Astrocyte (in vitro differentiated cells and primary cell): Measurements from ENCODE around the gene ELK1. TPM values are rescaled to one million over a fixed set of nuclear protein-coding genes. Genes with fewer than 3 reads are reported as not detected.

ENCODE experiments used
- DNase-seq: peaks from one replicate; pipeline ENCODE4 v3.0.0-alpha.2; 2010; ENCODE audit warnings: low read depth
- FAIRE-seq: peaks from 2 replicates; lab custom pipeline; 2011; peaks lifted over from hg19 to GRCh38; lab: Jason Lieb, UNC
- H2AFZ ChIP-seq: 2 replicates; pipeline ENCODE4 v1.6.0; 2012; ENCODE audit warnings: low read depth, low read length, inconsistent platforms
- H3K27ac ChIP-seq: 2 replicates; pipeline ENCODE4 v1.5.1; 2011; ENCODE audit warnings: low read depth, low read length, inconsistent platforms
- H3K27me3 ChIP-seq: 2 replicates; pipeline ENCODE4 v1.6.0; 2011; ENCODE audit warnings: low read length, inconsistent platforms; ENCODE audit not compliant: insufficient read depth
- H3K36me3 ChIP-seq: 2 replicates; pipeline ENCODE4 v1.5.1; 2011; ENCODE audit warnings: low read length, inconsistent platforms; ENCODE audit not compliant: insufficient read depth
- H3K4me1 ChIP-seq: 2 replicates; pipeline ENCODE4 v1.5.1; 2011; ENCODE audit warnings: low read length, inconsistent platforms; ENCODE audit not compliant: insufficient read depth
- H3K4me2 ChIP-seq: 2 replicates; pipeline ENCODE4 v1.6.0; 2012; ENCODE audit warnings: low read length, inconsistent platforms
- H3K4me3 ChIP-seq: 2 replicates; pipeline ENCODE4 v1.5.1; 2011; ENCODE audit warnings: low read depth, mild to moderate bottlenecking, low read length, inconsistent platforms; ENCODE audit not compliant: insufficient read depth
- H3K79me2 ChIP-seq: 2 replicates; pipeline ENCODE4 v1.6.0; 2012; ENCODE audit warnings: mild to moderate bottlenecking, low read length, inconsistent platforms; ENCODE audit not compliant: insufficient read depth
- H3K9ac ChIP-seq: 2 replicates; pipeline ENCODE4 v1.6.0; 2012; ENCODE audit warnings: mild to moderate bottlenecking, low read length, inconsistent platforms
- H3K9me3 ChIP-seq: 2 replicates; pipeline ENCODE4 v1.5.1; 2012; ENCODE audit warnings: low read depth, mild to moderate bottlenecking, low read length, inconsistent platforms; ENCODE audit not compliant: insufficient read depth
- H4K20me1 ChIP-seq: 2 replicates; pipeline ENCODE4 v1.6.0; 2012; ENCODE audit warnings: low read length, inconsistent platforms; ENCODE audit not compliant: insufficient read depth
- H3K27ac Mint-ChIP-seq: one replicate; pipeline ENCODE4 v1.8.0; 2021; ENCODE audit warnings: mild to moderate bottlenecking, mixed read lengths; ENCODE audit not compliant: unreplicated experiment
- H3K27me3 Mint-ChIP-seq: one replicate; pipeline ENCODE4 v1.8.0; 2021; ENCODE audit warnings: low read depth, mixed read lengths; ENCODE audit not compliant: unreplicated experiment
- H3K36me3 Mint-ChIP-seq: one replicate; pipeline ENCODE4 v1.8.0; 2021; ENCODE audit warnings: low read depth, mixed read lengths; ENCODE audit not compliant: unreplicated experiment
- H3K4me1 Mint-ChIP-seq: one replicate; pipeline ENCODE4 v1.8.0; 2021; ENCODE audit warnings: low read depth, mixed read lengths; ENCODE audit not compliant: unreplicated experiment
- H3K4me3 Mint-ChIP-seq: one replicate; pipeline ENCODE4 v1.8.0; 2021; ENCODE audit warnings: mild to moderate bottlenecking, moderate library complexity, mixed read lengths; ENCODE audit not compliant: unreplicated experiment
- H3K9me3 Mint-ChIP-seq: one replicate; pipeline ENCODE4 v1.8.0; 2021; ENCODE audit warnings: mild to moderate bottlenecking, mixed read lengths; ENCODE audit not compliant: unreplicated experiment
- CTCF ChIP-seq: IDR thresholded peaks from 2 replicates; pipeline ENCODE4 v1.5.1; 2011; ENCODE audit warnings: low read depth, mild to moderate bottlenecking, inconsistent platforms, low read length, moderate library complexity; ENCODE audit not compliant: insufficient read depth
- EZH2 ChIP-seq: IDR thresholded peaks from 2 replicates; pipeline ENCODE4 v1.6.1; 2012; ENCODE audit warnings: mild to moderate bottlenecking, low read length, inconsistent platforms; ENCODE audit not compliant: insufficient read depth
- total RNA-seq: library from RNA; stranded (reverse); gene quantifications from 2 replicates; pipeline ENCODE4 v1.2.1, GENCODE V29; 2021

Gene ELK1
- total RNA-seq, 1 donor from 2014 or later: 34.1 TPM

GRCh38 chrX:47664737-47665136 lies 14.4 kb upstream of the ELK1 start:
- H3K36me3 ChIP-seq: no peaks in the 10 kb centered on the region
- H2AFZ ChIP-seq: no peak overlapping the region
- Mint-ChIP-seq H3K9me3 (peaks cover 3% of the 10 kb centered on the region), H3K27ac (peak overlapping the region; percentile 56), H3K27me3 (no peaks in the 10 kb centered on the region), H3K4me1 (peaks cover 14% of the 10 kb centered on the region), H3K36me3 (no peaks in the 10 kb centered on the region), H3K4me3 (no peak overlapping the region)
- H3K27me3 ChIP-seq: no peaks in the 10 kb centered on the region
- H3K79me2 ChIP-seq: no peaks in the 10 kb centered on the region
- no peak overlapping the region for H3K27ac ChIP-seq
- no peaks in the 10 kb centered on the region for H4K20me1 ChIP-seq
- H3K4me2 ChIP-seq: no peak overlapping the region
- no peaks in the 10 kb centered on the region for H3K4me1 ChIP-seq
- DNase-seq: peak; percentile 23
- no peak overlapping the region for H3K9ac ChIP-seq
- no peak for FAIRE-seq
- H3K9me3 ChIP-seq: no peaks in the 10 kb centered on the region
- TF ChIP-seq EZH2 (no peak), CTCF (no peak)
- H3K4me3 ChIP-seq: no peak overlapping the region

GRCh38 chrX:47662144-47662657 lies 11.8 kb upstream of the ELK1 start:
- Histone ChIP-seq H3K27ac (peak overlapping the region; percentile 75), H2AFZ (no peak overlapping the region), H3K9me3 (no peaks in the 10 kb centered on the region), H3K36me3 (no peaks in the 10 kb centered on the region), H3K4me1 (no peaks in the 10 kb centered on the region), H3K79me2 (peaks cover 9% of the 10 kb centered on the region), H3K4me3 (no peak overlapping the region), H3K9ac (peak overlapping the region; percentile 44), H3K27me3 (no peaks in the 10 kb centered on the region), H3K4me2 (peak overlapping the region; percentile 62), H4K20me1 (no peaks in the 10 kb centered on the region)
- FAIRE-seq (peak; percentile 86), DNase-seq (peak; percentile 85)
- H3K4me3 Mint-ChIP-seq: no peak overlapping the region
- no peaks in the 10 kb centered on the region for H3K27me3 Mint-ChIP-seq
- H3K4me1 Mint-ChIP-seq: peaks cover 14% of the 10 kb centered on the region
- H3K36me3 Mint-ChIP-seq: no peaks in the 10 kb centered on the region
- no peak for TF ChIP-seq EZH2
- no peak for TF ChIP-seq CTCF
- H3K9me3 Mint-ChIP-seq: peaks cover under 1% of the 10 kb centered on the region
- peak overlapping the region; percentile 90 for H3K27ac Mint-ChIP-seq

GRCh38 chrX:47661539-47661938 lies 11.2 kb upstream of the ELK1 start:
- Histone ChIP-seq H3K79me2 (peaks cover 9% of the 10 kb centered on the region), H2AFZ (no peak overlapping the region), H3K36me3 (peaks cover 5% of the 10 kb centered on the region), H3K4me2 (no peak overlapping the region), H3K9me3 (no peaks in the 10 kb centered on the region), H3K27ac (peak overlapping the region; percentile 75), H3K27me3 (no peaks in the 10 kb centered on the region), H4K20me1 (no peaks in the 10 kb centered on the region), H3K4me3 (no peak overlapping the region), H3K4me1 (no peaks in the 10 kb centered on the region), H3K9ac (no peak overlapping the region)
- FAIRE-seq: no peak
- Mint-ChIP-seq H3K27me3 (no peaks in the 10 kb centered on the region), H3K4me1 (peaks cover 14% of the 10 kb centered on the region), H3K9me3 (no peaks in the 10 kb centered on the region), H3K27ac (peak overlapping the region; percentile 90), H3K36me3 (peaks cover 3% of the 10 kb centered on the region), H3K4me3 (no peak overlapping the region)
- DNase-seq: no peak
- TF ChIP-seq EZH2: no peak
- TF ChIP-seq CTCF: no peak
